NCI-H1105 treated with DMSO at 0.1 percent for 48 hours (cell line): ENCODE data around the gene CFAP141.
"Not testable (repeated sequence)": the region's sequence is repeated elsewhere in the genome, so short reads cannot be mapped to it uniquely, and the experiment has no call there.

Source experiments
- DNase-seq: peaks from one replicate; lab custom pipeline; 2025; lab: John Stamatoyannopoulos, UW

Gene CFAP141

DNA sequence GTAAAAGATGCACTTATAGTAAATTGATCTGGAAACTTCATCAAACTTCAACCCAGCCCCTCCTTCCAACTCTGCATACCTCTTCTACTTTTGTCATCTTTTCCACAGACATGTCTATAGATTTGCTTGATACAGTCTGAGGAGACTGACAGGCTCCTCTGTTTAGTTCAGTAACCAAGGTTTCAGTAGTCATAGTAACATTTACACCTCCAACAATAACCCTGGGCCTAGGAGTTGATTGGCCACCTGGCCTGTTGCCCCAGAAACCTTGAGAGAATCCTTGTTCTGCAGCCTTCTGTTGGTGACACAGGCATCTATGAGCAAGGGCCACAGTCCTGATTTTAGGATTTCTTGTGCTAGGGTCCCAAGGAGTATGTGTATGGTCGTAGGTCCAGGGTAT lies at the start of gene CFAP141:
CFAP141 (minus strand) TSS at position 138 of the 400 bp plus-strand sequence; CDS start at position 112, 26 bp downstream.
- DNase-seq = peak; percentile 49

DNA sequence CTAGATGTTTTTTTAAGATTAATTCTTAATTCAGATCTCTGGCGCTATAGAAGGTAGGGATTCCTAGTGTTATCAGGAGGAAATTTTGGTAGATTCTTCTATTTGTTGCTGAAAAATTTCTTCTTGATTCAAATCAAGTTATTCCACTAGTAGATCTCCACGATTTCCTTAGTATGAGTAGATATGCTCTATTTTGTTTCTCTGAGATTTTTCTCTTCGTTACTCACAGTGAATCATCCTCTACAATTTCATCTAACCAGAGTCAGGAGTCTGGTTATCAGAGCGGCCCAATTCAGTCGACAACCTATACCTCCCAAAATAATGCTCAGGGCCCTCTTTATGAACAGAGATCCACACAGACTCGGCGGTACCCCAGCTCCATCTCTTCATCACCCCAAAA lies 47.5 kb upstream of the CFAP141 start:
- no peak for DNase-seq

DNA sequence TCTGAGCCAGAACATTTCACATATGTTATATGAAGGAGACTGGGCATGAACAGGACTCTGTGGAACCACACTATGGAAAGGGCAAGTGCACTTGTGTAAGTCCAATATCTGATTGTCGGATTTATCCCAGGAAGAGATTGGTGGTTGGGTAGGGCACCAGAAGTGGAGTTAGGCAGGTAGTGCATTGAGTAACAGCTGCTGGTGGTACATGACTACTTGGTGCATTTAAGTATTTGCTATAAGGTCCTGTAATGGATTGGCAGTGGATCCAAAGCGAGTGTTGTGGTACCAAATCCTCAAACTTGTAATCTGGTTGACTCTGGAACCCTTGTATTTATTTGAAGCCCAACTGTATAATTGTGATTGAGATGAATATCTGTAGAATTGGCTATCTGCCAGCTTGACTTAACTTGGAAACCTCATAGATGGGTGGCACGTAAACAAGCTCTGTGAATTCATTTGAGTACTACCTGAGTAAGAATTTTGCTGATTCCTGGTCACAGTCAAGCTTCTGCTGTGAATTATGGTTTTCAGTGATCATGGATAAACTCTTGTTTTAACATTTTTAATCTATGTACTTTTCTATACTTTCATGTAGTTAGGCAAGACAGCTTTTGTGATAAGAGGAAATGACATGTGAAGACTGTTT lies 35.7 kb upstream of the CFAP141 start:
- DNase-seq = peak; percentile 23

DNA sequence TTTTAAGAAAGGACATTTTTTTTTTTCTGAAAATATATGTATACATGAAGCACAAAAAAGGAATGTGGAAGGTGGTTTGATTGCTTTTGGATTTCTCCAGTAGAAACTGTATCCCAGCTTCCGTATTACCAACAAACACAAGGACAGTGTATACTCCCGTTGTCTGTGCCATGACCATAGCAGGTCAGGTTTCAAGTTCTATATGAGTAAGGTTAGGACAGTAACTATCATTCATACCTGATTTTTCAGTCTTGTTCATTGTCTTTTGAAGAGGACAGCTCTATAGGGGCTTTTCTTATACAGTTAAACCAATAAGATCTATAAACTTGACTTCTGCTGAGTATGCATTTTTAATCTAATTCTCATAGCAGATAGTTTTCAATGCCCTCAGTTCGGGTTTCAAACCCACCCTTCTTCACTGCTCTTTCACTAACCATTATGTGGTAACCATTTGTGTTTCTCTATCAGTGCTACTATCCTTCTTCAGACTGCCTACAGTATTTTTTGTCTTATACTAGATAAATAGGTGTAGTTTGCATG lies 34.2 kb upstream of the CFAP141 start:
- DNase-seq = no peak

DNA sequence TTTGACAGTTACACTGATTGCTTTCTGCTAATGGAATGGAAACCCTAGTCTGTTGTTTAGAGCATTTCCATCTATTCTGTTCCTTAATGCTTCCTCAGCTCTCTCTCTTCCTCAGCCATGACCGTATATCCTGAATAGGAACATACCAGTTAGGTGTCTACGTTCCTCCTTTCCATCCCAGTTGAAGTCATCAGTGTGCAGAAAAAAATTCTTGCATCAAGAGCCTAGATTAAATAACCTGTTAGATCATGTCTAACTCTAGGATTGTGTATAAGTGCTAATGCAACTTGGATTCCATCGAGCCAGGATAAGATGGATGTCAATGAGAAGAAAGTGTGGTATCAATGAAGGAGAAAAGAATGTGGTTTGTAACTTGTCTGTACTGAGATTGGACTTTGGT lies 33.4 kb upstream of the CFAP141 start:
- no peak for DNase-seq

DNA sequence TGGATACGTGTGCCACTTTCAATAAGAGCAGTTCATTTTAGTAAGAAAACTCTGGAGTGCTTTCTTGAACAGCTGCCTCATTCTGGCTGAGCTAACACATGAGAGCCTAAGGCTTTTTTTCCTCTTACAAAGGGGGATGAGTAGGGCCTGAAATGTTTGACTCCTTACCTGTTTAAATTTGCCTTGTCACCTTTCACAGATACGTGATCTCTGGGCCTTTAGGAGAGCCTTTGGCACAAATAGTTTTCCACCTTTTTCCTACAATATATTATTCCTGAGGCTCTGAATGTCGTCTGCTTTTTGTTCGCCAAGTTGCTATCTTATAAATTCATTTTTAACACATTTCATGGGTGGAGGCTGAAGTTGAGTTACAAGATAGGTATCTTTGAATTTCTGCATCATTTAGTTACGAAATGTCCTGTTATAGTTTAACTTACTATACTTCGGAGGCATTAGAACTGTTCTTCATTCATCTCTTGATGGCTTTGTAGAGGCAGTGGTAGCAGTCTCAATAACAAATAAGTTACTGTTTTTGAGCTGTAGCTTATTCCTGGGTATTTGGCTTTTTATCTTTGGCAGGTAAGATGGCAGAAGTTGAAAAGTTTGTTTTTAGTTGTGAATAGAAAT lies 31.9 kb upstream of the CFAP141 start:
- no peak for DNase-seq

DNA sequence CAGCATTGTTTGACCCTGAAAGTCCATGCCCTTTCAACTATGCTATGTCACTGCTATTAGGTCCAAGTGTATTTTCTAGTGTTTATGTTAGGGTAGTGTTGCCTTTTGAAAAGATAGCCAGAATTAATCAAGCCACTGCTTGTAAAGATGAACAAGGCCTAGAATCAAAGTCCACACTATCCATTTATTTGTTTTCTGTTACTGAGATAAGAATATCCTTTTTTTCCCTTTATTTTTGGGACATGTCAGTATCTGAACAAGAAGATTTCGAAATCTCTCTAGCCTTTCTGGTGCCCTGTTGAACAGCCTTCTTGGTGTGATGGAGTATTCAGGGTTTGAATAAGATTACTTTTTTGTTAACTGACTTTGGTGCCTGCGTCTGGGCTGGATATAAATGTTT lies 31.3 kb upstream of the CFAP141 start:
- DNase-seq = no peak

DNA sequence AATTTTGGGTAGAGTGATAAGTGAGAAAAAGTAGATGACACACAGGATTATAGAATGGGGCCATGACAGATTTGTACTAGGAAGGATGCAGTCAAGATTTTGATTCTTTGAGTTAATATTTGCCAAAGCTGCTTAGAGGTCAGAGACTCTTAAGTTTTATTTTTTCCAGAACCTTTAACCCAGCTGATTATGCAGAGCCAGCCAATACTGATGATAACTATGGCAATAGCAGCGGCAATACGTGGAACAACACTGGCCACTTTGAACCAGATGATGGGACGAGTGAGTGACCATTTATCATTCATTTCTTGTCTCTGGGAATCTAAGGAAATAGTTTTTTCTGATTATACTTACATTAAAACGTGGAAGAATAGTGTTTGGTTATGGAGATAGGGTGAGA lies 30.7 kb upstream of the CFAP141 start:
- no peak for DNase-seq

DNA sequence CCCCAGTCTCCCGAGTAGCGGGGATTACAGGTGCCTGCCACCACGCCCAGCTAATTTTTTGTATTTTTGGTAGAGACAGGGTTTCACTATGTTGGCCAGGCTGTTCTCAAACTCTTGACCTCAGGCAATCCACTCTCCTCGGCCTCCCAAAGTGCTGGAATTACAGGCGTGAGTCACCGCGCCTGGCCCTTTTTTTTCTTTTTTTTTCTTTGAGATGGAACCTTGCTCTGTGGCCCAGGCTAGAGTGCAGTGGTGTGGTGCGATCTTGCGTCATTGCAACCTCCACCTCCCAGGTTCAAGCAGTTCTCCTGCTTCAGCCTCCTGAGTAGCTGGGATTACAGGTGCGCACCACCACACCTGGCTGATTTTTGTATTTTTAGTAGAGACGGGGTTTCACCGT lies 27.0 kb upstream of the CFAP141 start:
- DNase-seq = not testable (repeated sequence)

DNA sequence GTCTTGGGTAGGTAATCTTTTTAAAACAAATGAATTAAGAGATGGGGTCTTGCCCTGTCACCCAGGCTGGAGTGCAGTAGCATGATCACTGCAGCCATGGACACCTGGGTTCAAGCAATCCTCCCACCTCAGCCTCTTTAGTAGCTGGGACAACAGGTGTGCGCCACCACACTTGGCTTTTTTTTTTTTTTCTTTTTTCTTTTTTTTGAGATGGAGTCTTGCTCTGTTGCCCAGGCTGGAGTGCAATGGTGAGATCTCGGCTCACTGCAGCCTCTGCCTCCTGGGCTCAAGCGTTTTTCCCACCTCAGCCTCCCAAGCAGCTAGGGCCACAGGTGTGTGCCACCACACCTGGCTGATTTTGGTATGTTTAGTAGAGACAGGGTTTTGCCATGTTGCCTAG lies 25.0 kb upstream of the CFAP141 start:
- not testable (repeated sequence) for DNase-seq

DNA sequence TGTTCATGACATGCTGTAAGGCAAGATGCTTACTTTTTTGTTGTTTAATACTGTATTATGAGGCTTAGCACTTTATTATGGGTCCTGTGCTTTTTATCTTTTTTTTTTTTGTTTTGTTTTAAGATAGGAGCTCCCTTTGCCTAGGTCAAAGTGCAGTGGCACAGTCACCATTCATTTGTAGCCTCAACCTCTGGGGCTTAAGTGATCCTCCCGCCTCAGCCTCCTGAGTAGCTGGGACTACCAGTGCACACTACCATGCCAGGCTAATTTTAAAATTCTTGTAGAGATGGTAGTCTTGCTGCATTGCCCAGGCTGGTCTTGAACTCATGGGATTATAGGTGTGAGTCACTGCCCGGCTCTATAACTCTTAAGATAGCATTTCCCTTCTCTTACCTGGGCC lies 19.2 kb upstream of the CFAP141 start:
- DNase-seq = no peak

DNA sequence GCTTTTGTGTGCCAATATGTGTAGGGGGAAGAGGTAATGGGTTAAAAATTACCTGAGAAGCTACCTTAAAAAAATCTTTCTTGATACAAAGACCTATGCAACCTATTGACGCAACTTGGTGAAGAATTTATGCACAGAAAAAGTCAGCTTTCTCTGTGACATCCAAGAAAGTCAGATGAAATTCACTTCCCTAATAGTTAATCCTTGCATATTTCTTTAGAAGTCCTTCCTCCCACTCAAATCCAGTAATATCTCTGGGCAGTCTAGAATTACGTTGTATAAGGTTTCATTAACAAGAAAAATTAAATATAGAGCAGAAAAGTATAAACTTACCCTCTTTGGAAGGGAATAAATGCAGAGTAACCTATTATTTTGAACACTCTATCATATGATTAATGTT lies 17.5 kb upstream of the CFAP141 start:
- no peak for DNase-seq

DNA sequence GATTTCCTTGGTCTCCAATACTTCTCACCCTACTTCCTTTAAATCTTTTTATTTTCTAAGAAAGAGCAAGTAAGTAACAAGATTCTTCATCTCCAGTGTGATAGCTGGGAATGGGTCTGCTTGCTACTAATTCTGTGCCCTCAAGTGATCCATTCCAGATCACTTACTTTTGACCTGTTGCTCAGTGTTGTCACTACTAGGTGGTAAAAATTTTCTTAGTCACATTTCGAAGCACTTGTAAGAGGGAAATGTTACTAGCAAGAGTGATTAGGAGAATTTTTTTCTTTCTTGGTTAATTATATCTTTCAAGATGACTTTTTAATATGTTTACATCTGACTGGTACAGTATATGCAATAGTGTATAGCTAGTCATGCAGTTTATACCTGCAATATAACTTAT lies 16.8 kb upstream of the CFAP141 start:
- DNase-seq = no peak

DNA sequence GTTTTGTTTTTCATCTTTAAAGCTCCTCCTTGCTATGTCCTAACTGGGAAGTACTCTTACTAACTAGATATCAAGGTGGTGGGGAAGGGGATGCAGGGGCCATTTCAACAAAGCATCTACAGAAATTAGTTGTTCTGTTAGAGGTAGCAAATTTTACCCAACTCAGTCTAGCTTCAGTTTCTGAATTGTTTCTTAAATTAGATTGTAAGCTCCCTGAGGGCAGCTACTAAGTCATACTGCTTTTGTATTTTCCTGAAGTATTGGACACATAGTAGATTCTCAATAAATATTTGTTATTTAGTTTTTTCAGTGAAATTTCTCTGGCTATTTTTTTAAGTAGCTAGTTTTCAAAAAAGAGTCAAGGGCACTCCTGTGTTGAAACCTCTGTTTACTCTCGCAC lies 16.4 kb upstream of the CFAP141 start:
- no peak for DNase-seq

DNA sequence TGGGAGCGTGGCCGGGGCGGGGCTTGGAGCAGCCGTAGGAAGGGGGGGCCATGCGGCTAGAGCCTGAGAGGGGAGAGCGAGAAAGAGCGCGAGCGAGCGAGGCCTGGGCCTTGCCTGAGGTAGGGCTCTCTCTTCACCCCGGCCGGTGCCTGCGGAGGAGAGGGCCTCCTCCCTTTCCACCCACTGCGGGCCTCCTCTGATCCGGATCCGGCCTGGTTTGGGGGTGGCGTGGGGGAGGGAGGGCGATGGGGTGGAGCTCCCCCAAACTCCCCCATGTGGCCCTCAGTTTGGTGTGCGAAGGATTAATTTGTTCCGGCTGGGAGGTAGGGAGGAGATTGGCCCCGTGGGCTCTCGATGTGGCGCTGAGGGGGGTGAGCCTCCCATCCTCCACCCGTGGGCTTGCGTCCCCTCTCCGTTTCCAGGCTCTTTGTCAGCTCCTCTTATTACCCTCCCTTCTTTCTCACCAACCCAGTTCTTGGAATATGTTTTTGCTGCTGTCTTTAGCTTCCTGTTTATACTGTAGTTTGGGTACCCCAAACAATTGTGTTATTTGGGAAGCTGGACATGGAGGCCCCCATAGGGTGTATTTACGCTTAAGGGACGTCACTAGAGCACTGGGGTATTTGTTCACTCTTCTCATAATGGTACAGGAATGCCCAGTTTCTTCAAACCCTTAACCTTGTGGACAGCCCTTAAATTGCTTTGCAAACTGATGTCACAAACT lies 15.3 kb upstream of the CFAP141 start:
- peak; percentile 9 for DNase-seq

DNA sequence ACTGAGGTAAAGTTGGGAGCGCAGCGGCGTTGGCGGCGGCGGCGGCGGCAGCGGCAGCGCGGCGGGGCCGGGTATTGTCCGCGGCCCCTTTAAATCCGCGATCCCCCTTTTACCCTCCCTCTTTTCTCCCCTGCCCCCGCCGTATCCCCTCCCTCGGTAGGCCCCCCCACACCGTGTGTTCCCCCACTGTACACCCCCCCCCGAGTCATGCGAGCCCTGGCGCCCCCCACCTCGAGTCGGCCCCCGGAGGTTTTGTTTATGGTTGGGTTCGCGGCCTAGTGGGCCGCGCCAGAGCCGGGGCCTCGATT lies 14.8 kb upstream of the CFAP141 start:
- no peak for DNase-seq

DNA sequence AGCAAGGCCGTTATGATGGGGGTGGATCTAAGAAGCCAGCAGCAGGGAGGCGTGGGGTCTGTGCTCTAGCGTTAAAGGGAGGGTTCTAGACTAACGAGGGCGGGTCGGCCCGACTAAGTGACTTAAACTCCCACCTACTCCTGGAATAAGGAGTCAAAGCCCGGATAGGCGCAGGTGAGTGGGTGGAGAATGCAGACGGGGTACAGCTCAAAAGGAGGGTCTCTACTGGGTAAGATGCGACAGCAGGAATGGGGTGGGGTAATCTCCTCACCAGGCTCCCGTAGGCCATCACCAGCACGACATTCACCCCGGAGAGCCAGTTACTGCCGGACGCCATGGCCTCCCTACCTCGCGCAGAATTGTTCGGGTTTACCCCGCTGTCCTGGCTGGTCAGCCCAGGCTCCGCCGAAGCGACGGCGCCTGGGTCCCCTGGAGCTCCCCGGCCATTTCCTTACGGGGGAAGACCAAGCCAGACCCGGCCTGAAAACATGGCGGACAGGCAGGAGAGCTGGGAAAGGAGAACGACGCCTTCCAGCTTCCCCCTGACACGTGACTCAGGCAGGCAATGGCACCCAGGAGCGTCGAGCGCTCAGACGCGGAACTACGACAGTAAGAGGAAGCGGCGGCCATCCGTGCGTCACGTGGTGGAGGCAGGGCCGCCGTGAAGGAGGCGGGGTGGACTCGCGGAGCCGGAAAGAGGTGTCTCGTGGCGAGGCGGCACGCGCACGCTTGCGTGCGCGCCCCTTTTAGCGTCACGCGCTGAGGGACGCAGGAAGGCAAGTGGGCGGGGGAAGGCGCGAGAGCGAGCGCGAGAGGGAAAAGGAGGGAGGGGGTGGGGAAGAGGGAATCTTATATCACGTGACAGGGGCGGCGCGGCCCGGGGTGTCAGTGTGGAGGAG lies 14.2 kb upstream of the CFAP141 start, which contains the start of gene UBAP2L:
UBAP2L (plus strand) TSS at position 885 of the 899 bp plus-strand sequence. CDS start 4,169 bp downstream, outside the sequence.
- DNase-seq = peak; percentile 99

DNA sequence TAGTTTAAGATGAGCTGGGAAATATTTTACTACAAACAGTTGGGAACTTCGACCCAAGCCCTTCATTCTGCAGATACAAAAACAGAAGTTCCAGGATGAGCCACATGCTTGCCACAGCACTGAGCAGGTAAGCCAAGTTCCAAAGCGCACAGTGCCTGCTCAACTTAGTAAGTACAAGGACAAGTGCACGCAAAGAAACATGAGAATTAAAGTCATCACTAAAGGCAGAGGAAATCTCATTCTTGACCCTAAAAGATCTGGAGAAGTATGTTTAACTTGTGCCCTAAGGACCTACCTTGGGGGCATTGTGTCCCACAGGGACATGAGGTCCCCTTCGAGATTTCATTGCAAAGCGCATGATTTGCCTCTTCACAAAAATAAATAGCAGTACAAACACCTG lies 13.4 kb upstream of the CFAP141 start:
- no peak for DNase-seq

DNA sequence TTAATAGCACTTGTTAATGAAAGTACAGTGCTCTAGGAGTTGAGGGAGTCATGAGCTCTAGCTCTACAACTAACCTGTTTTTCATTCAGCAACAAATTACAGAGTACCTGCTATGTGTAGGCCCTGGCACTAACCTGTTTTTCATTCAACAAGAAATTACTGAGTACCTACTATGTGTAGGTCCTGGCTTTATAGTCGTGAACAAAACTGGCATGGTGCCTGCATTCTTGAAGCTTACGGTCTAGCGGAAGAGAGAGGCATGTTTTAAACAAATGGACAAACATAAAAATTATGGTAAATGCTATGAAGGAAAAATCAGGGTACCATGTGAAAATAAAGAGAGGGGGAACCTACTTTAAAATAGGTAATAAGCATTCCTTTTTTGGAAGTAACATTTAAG lies 12.4 kb upstream of the CFAP141 start:
- no peak for DNase-seq

DNA sequence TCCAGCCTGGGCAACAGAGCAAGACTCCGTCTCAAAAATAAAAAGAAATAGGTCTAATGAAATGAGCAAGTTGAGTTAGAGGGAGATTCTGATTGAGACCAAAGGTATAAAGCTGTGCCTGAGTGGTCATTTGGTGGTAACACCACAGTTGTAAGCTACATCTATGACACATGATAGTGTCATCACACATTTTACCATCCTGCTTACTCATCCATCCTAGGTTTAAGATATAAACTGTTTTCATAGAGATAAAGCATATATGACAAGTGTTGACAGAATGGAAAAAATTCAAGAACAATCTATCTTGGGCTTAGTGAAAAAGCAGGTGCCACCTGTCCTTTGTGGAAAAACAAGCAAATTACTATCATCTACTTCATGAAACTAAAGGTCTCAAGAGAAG lies 7.1 kb upstream of the CFAP141 start:
- DNase-seq = no peak

DNA sequence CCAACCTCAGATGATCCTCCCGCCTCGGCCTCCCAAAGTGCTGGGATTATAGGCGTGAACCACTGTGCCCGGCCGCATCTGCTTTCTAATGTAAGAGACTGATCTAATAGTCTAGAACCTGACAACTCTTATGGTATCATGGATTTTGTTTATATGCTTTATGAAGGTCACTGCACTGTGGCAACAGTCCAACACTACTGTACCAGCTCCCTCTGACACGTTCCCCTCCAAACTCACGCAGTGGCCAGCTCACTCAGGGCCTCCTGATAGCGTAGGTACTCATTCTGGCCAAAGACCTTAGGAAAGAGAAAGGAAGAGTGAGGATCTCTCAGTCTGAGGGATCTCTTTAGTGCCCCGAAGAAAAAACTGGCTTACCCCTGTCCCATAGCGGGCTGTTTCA lies 6.0 kb upstream of the CFAP141 start:
- DNase-seq = no peak
